ENCODE measurements around the gene C16orf46.

DNA sequence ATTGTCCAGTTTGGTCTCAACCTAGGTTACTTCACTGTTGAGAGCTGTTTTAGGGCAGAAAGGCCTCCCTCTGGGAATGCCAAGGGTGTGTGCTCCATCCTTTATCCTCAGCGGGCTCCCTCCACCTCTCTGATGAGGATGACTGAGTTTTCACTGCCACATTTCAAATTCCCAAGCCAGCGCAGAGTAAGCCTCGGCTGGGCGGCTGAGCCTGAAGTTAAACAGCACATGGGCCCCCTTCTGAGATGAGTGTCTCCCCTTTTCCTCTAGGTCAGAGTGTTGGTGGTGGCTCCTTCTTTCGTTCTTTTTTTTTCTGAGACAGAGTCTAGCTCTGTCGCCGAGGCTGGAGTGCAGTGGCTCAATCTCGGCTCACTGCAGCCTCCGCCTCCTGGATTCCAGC lies 24.7 kb upstream of the C16orf46 start:
- TF ChIP-seq, protein P1, sequence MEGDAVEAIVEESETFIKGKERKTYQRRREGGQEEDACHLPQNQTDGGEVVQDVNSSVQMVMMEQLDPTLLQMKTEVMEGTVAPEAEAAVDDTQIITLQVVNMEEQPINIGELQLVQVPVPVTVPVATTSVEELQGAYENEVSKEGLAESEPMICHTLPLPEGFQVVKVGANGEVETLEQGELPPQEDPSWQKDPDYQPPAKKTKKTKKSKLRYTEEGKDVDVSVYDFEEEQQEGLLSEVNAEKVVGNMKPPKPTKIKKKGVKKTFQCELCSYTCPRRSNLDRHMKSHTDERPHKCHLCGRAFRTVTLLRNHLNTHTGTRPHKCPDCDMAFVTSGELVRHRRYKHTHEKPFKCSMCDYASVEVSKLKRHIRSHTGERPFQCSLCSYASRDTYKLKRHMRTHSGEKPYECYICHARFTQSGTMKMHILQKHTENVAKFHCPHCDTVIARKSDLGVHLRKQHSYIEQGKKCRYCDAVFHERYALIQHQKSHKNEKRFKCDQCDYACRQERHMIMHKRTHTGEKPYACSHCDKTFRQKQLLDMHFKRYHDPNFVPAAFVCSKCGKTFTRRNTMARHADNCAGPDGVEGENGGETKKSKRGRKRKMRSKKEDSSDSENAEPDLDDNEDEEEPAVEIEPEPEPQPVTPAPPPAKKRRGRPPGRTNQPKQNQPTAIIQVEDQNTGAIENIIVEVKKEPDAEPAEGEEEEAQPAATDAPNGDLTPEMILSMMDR (IDR thresholded peaks at IDR 0.05; ENCODE audit: low read length) = no peak
- TF ChIP-seq EZH2 (IDR thresholded peaks at IDR 0.05; ENCODE audit: borderline replicate concordance, low read length) = no peak

Data from OCI-LY1 (cell line).